ENCODE results near the gene POC1A.
A peak's percentile ranks its signal among the peaks of the same experiment; 100 is the strongest.

Gene POC1A

GRCh38 chr3:52150357-52150756 is 3.9 kb downstream of the POC1A start:
- DNase-seq: no peak

- no peak for DNase-seq
Observed at GRCh38 chr3:52149726-52150125, 4.5 kb downstream of the POC1A start.

GRCh38 chr3:52149021-52149420 is 5.2 kb downstream of the POC1A start:
- DNase-seq: no peak

GRCh38 chr3:52147804-52148203 is 6.4 kb downstream of the POC1A start:
- DNase-seq: no peak

GRCh38 chr3:52146811-52147210 is 7.4 kb downstream of the POC1A start:
- no peak for DNase-seq

- no peak for DNase-seq
Observed at GRCh38 chr3:52146189-52146588, 8.0 kb downstream of the POC1A start.

- DNase-seq: no peak
Observed at GRCh38 chr3:52145736-52146110, 8.5 kb downstream of the POC1A start.

GRCh38 chr3:52144796-52145735 is 9.2 kb downstream of the POC1A start:
- no peak for DNase-seq

- peak; percentile 51 for DNase-seq
Observed at GRCh38 chr3:52144034-52144795, 10.0 kb downstream of the POC1A start.

GRCh38 chr3:52143616-52144015 is 10.6 kb downstream of the POC1A start:
- no peak for DNase-seq

GRCh38 chr3:52143156-52143555 is 11.1 kb downstream of the POC1A start:
- no peak for DNase-seq

- DNase-seq: no peak
Observed at GRCh38 chr3:52141751-52142150, 12.5 kb downstream of the POC1A start.

GRCh38 chr3:52140769-52141168 is 13.5 kb downstream of the POC1A start:
- no peak for DNase-seq

GRCh38 chr3:52140000-52140399 is 14.2 kb downstream of the POC1A start:
- no peak for DNase-seq

GRCh38 chr3:52137311-52137710 is 16.9 kb downstream of the POC1A start:
- DNase-seq: no peak

GRCh38 chr3:52136513-52136912 is 17.7 kb downstream of the POC1A start:
- DNase-seq: no peak

GRCh38 chr3:52135332-52135731 is 18.9 kb downstream of the POC1A start:
- no peak for DNase-seq

GRCh38 chr3:52134761-52135160 is 19.5 kb downstream of the POC1A start:
- no peak for DNase-seq

- DNase-seq: no peak
Observed at GRCh38 chr3:52132930-52133329, 21.3 kb downstream of the POC1A start.

- no peak for DNase-seq
Observed at GRCh38 chr3:52132041-52132440, 22.2 kb downstream of the POC1A start.

GRCh38 chr3:52130966-52131622 is 23.1 kb downstream of the POC1A start:
- DNase-seq: no peak

- no peak for DNase-seq
Observed at GRCh38 chr3:52128118-52128683, 26.0 kb downstream of the POC1A start.

- no peak for DNase-seq
Observed at GRCh38 chr3:52126500-52126899, 27.7 kb downstream of the POC1A start.
